Stomach (tissue), 9 donors: ENCODE results near the gene CDK19. TPM values are rescaled to one million over a fixed set of nuclear protein-coding genes. Genes with fewer than 3 reads are reported as not detected.

ENCODE experiments used
- DNase-seq, 2 donors: peaks; one replicate each; pipeline versions ENCODE4 v3.0.0 to v3.0.0-alpha.2; 2013 to 2019
- H3K27ac ChIP-seq, 5 donors: fragments of 200-600 bp in 4 of 5; sonication (generic) in 4 of 5; one replicate each; pipeline ENCODE4 v1.5.1; 2013 to 2019; ENCODE audit warnings: mild to moderate bottlenecking in 1 of 5, moderate library complexity in 1 of 5
- H3K27me3 ChIP-seq, 3 donors: fragments of 200-600 bp; sonication (generic); one replicate each; pipeline ENCODE4 v1.5.1; 2017 to 2019; ENCODE audit warnings: mixed run types in 1 of 3
- H3K36me3 ChIP-seq, 4 donors: fragments of 200-600 bp; sonication (generic); 1 replicate in 3 of 4; 2 replicates in 1 of 4; pipeline ENCODE4 v1.5.1; 2016 to 2019
- H3K4me1 ChIP-seq, 4 donors: fragments of 200-600 bp; sonication (generic); one replicate each; pipeline ENCODE4 v1.5.1; 2016 to 2019
- H3K4me3 ChIP-seq, 4 donors: fragments of 200-600 bp; sonication (generic) in 3 of 4; one replicate each; pipeline ENCODE4 v1.5.1; 2016 to 2019; ENCODE audit warnings: mild to moderate bottlenecking in 1 of 4
- H3K9me3 ChIP-seq, 4 donors: fragments of 200-600 bp; sonication (generic); one replicate each; pipeline ENCODE4 v1.5.1; 2016 to 2019
- CTCF ChIP-seq, 7 experiments: fragments of 450-650 bp in 4 of 7; fragments of 200-600 bp in 3 of 7; sonication (generic) in 3 of 7; IDR thresholded peaks; one replicate each; pipeline ENCODE4 v1.5.1; 2016 to 2019; ENCODE audit warnings: antibody characterized with exemption in 7 of 7, control low read depth in 2 of 7, mild to moderate bottlenecking in 1 of 7
- EP300 ChIP-seq: sonication (generic); formaldehyde crosslinking; IDR thresholded peaks from one replicate; pipeline ENCODE4 v1.6.1; 2017; ENCODE audit warnings: antibody characterized with exemption
- POLR2A ChIP-seq, 4 donors: fragments of 450-650 bp; IDR thresholded peaks; one replicate each; pipeline ENCODE4 v1.6.1; 2016; ENCODE audit warnings: antibody characterized with exemption in 4 of 4, control low read depth in 2 of 4, mild to moderate bottlenecking in 1 of 4, moderate library complexity in 1 of 4
- POLR2AphosphoS5 ChIP-seq, 3 donors: sonication (generic); formaldehyde crosslinking; IDR thresholded peaks; one replicate each; pipeline ENCODE4 v1.6.1; 2016; ENCODE audit warnings: antibody characterized with exemption in 3 of 3
- WGBS, 5 donors: extraction: QIAGEN DNeasy Blood & Tissue Kit in 3 of 5; methylation state at CpG; one replicate each; pipeline versions ENCODE4 v1.1.5 to v1.1.7; 2013 to 2018; 5-methylcytosine and 5-hydroxymethylcytosine counted together
- intact Hi-C: fragments of 100-400 bp; cut with DNase I; formaldehyde crosslinking; loops from one replicate; pipeline ENCODE4 v1.15.1; 2023; ENCODE audit warnings: low total_unique reads
- polyA plus RNA-seq, 3 donors: library from polyadenylated mRNA; stranded (reverse); fragments of 200-250 nt; gene quantifications; one replicate each; pipeline ENCODE4 v1.2.3, GENCODE V29; 2013
- total RNA-seq, 5 donors: library from RNA; depleted of rRNA; stranded (reverse); fragments of >200 nt; gene quantifications; one replicate each; pipeline versions ENCODE4 v1.1.0 to v1.2.3, GENCODE V29; 2014 to 2016
- donor health status: healthy with polysubstance abuse.
- donor health status: Bipolar disorder and iron deficiency.
- donor health status: healthy.

CDK19 gene
- total and polyA plus RNA-seq, 8 donors = 5.4 to 23.5 (median 7.5) TPM

DNA sequence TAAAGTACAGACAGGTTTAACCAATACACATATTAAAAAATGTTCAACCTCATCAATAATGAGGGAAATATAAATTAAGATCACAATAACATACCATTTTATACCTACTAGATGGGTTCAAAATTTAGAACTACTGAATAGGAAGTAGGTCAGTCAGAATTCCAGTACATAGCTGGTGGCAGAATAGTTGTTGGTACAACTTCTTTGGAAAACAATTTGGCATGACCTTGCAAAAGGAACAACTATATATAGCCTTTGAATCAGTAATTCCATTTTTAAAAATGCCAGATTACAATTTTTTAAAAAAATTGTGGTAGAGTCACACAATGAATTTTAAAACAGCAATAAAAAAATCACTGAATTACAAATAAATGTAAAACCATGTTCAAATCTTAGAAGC lies 165.6 kb downstream of the CDK19 start:
- no peaks in the 10 kb centered on the region for H3K27me3 ChIP-seq
- TF ChIP-seq POLR2A (IDR thresholded peaks at IDR 0.05) (no peak), POLR2AphosphoS5 (IDR thresholded peaks at IDR 0.05) (no peak)
- intact Hi-C loops = no loop called here
- H3K4me1 ChIP-seq = peaks cover 0 to 14% (median 7%) of the 10 kb centered on the region in 4 donors
- no peak overlapping the region for H3K27ac ChIP-seq
- no peaks in the 10 kb centered on the region for H3K9me3 ChIP-seq
- peaks cover 11 to 16% (median 15%) of the 10 kb centered on the region in 4 donors for H3K36me3 ChIP-seq
- DNase-seq = no peak
- H3K4me3 ChIP-seq = no peak overlapping the region

DNA sequence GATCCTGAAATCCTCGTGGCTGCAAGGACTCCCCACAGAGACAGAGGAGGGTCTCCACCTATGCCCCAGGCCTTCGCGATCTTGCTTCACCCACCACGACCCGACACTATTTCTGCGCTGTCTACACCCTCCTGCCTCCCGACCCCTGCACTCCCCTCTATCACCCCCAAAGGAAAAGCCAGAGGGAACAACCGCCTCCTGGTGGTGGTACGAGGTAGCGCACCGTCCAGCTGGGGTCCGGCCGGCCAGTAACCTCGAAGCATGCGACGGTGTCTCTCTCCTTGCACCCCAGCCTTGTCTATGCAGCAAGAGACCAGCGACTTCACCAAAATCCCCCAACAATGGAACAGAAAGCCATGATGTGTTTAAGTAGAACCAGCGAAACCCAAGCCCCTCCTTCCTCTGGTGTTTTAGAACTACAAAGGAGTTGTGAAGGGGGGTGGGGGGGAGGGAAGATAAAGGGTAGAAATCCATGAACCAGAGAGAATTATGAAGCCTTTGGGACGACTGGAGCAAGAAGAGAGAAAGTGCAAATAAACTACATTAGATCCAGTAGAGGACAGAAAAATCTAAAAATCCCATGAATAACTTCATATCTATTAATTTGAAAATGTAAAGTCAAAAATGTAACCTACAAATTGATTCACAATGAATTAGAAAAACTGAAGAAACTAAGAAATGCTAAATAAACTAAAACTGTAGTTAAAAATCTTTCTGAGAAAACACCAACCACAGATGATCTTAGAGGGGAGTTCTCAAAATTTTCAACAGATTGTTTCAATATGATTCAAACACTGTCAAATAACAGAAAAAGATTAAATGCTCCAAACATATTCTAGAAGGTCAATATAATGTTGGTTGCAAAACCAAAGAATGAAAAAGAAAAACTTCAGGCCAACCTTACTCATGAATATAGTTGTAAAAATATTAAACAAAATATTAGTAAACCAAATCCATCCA lies 168.0 kb downstream of the CDK19 start:
- DNase-seq = no peak
- Histone ChIP-seq H3K9me3 (no peaks in the 10 kb centered on the region), H3K27ac (no peak overlapping the region), H3K36me3 (peaks cover 11 to 16% (median 15%) of the 10 kb centered on the region in 4 donors), H3K27me3 (no peaks in the 10 kb centered on the region), H3K4me3 (no peak overlapping the region), H3K4me1 (peaks cover 0 to 7% (median 2%) of the 10 kb centered on the region in 4 donors)
- TF ChIP-seq POLR2A (IDR thresholded peaks at IDR 0.05) = no peak
- no peak for TF ChIP-seq EP300
- no peak for TF ChIP-seq POLR2AphosphoS5 (IDR thresholded peaks at IDR 0.05)
- TF ChIP-seq CTCF (IDR thresholded peaks at IDR 0.05) = peak in 1 of 7 experiments; percentile 23
- WGBS, 5 donors = 81 to 86% (median 85%) methylated on average over 19 of the region's 19 CpGs
- intact Hi-C loops = no loop called here

- peaks cover 0 to 7% (median 2%) of the 10 kb centered on the region in 4 donors for H3K4me1 ChIP-seq
- DNase-seq = no peak
- H3K27ac ChIP-seq = no peak overlapping the region
- H3K27me3 ChIP-seq = no peaks in the 10 kb centered on the region
- no peak overlapping the region for H3K4me3 ChIP-seq
- peaks cover 11 to 16% (median 15%) of the 10 kb centered on the region in 4 donors for H3K36me3 ChIP-seq
- H3K9me3 ChIP-seq = no peaks in the 10 kb centered on the region
- intact Hi-C loops = no loop called here
- no peak for TF ChIP-seq POLR2A (IDR thresholded peaks at IDR 0.05)
- TF ChIP-seq CTCF (IDR thresholded peaks at IDR 0.05) = no peak
- TF ChIP-seq EP300 = no peak
- TF ChIP-seq POLR2AphosphoS5 (IDR thresholded peaks at IDR 0.05) = no peak
- 84 to 92% (median 87%) methylated on average over 7 to 17 of the region's 17 CpGs for WGBS, 5 donors
Measured at GRCh38 chr6:110646419-110646698, 168.9 kb downstream of the CDK19 start.

DNA sequence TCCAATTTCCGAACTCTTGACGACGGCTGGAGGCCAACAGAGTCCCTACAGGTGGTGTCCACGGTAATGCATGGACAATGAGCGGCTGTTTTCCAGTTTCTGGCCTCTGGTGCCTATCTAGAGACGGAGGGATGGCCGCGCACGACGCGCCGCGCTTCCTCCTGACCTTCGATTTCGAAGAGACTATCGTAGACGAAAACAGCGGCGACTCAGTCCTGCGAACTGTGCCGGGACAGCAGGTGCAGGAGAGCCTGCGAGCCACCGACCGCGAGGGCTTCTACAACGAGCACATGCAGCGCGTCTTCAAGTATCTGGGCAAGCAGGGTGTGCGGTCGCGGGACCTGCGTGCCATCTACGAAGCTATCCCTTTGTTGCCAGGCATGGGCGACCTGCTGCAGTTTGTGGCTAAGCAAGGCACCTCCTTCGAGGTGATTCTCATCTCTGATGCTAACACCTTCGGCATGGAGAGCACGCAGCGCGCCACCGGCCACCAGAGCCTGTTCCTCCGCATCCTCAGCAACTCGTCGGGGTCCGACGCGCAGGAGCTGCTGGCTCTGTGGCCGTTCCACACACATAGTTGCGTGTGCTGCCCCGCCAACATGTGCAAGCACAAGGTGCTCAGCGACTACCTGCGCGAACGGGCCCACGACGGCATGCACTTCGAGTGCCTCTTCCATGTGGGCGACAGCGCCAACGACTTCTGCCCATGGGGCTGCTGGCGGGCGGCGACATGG lies 169.4 kb downstream of the CDK19 start:
- Histone ChIP-seq H3K9me3 (no peaks in the 10 kb centered on the region), H3K4me3 (no peak overlapping the region), H3K27me3 (no peaks in the 10 kb centered on the region), H3K36me3 (peaks cover 11 to 16% (median 15%) of the 10 kb centered on the region in 4 donors), H3K27ac (no peak overlapping the region), H3K4me1 (peaks cover 0 to 7% (median 2%) of the 10 kb centered on the region in 4 donors)
- intact Hi-C loops = no loop called here
- 94 to 97% (median 95%) methylated on average over 44 to 62 of the region's 62 CpGs for WGBS, 5 donors
- TF ChIP-seq POLR2A (IDR thresholded peaks at IDR 0.05) (no peak), POLR2AphosphoS5 (IDR thresholded peaks at IDR 0.05) (no peak), CTCF (IDR thresholded peaks at IDR 0.05) (no peak), EP300 (no peak)
- DNase-seq = no peak
